ENCODE results near the gene ATAD3A.

DNA sequence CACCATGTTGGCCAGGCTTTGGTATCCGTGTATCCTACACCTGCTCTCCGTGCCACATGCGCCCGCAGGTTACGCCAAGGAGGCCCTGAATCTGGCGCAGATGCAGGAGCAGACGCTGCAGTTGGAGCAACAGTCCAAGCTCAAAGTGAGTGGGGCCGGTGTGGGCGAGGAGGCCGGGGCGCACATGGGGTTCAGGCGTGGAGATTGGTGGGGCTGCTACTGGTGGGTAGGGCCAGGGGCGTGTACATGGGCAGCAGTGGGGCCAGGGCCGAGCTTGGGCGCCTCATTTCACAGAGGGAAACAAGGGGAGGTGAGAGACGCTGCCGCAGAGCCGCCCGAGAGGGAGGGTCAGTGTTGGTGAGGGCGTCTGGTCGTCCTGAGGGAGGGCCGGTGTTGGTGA lies 34.8 kb upstream of the ATAD3A start:
- TF ChIP-seq, protein P1, sequence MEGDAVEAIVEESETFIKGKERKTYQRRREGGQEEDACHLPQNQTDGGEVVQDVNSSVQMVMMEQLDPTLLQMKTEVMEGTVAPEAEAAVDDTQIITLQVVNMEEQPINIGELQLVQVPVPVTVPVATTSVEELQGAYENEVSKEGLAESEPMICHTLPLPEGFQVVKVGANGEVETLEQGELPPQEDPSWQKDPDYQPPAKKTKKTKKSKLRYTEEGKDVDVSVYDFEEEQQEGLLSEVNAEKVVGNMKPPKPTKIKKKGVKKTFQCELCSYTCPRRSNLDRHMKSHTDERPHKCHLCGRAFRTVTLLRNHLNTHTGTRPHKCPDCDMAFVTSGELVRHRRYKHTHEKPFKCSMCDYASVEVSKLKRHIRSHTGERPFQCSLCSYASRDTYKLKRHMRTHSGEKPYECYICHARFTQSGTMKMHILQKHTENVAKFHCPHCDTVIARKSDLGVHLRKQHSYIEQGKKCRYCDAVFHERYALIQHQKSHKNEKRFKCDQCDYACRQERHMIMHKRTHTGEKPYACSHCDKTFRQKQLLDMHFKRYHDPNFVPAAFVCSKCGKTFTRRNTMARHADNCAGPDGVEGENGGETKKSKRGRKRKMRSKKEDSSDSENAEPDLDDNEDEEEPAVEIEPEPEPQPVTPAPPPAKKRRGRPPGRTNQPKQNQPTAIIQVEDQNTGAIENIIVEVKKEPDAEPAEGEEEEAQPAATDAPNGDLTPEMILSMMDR (IDR thresholded peaks at IDR 0.05): no peak
- no peak for TF ChIP-seq POLR2A (IDR thresholded peaks at IDR 0.05)

All from uterus (tissue), 2 donors.